Stomach (tissue), 4 donors: ENCODE measurements around the gene GHRL.

Experiments used
- POLR2A ChIP-seq, 4 donors: fragments of 450-650 bp; IDR thresholded peaks; one replicate each; pipeline ENCODE4 v1.6.1; 2016; ENCODE audit warnings: antibody characterized with exemption in 4 of 4, control low read depth in 2 of 4, mild to moderate bottlenecking in 1 of 4, moderate library complexity in 1 of 4
- POLR2AphosphoS5 ChIP-seq, 3 donors: sonication (generic); formaldehyde crosslinking; IDR thresholded peaks; one replicate each; pipeline ENCODE4 v1.6.1; 2016; ENCODE audit warnings: antibody characterized with exemption in 3 of 3
- TF ChIP-seq, protein P1 (sequence below), 7 experiments: fragments of 450-650 bp in 4 of 7; fragments of 200-600 bp in 3 of 7; sonication (generic) in 3 of 7; IDR thresholded peaks; one replicate each; pipeline ENCODE4 v1.5.1; 2016 to 2019; ENCODE audit warnings: antibody characterized with exemption in 7 of 7, control low read depth in 2 of 7, mild to moderate bottlenecking in 1 of 7

DNA sequence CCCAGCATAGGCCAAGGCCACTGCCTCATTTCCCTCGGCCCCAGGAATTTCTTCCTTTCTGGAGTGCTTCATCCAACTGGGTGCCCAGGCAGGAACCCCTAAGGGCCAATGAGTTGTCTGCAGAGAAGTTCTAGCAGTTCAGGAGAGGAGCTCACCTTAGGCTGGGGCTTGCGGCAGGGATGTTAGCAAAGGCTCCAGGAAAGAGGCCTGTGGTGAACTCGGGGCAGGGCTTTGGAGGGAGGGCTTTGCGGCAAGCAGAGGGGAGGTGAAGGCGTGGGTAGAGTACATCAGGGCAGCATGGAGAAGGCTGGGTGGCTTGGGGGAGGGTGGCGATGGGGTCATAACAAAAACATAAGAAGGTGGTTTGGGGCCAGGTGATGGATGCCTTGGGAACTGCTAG is 1.1 kb downstream of the GHRL start:
- no peak for TF ChIP-seq POLR2AphosphoS5 (IDR thresholded peaks at IDR 0.05)
- TF ChIP-seq, protein P1, sequence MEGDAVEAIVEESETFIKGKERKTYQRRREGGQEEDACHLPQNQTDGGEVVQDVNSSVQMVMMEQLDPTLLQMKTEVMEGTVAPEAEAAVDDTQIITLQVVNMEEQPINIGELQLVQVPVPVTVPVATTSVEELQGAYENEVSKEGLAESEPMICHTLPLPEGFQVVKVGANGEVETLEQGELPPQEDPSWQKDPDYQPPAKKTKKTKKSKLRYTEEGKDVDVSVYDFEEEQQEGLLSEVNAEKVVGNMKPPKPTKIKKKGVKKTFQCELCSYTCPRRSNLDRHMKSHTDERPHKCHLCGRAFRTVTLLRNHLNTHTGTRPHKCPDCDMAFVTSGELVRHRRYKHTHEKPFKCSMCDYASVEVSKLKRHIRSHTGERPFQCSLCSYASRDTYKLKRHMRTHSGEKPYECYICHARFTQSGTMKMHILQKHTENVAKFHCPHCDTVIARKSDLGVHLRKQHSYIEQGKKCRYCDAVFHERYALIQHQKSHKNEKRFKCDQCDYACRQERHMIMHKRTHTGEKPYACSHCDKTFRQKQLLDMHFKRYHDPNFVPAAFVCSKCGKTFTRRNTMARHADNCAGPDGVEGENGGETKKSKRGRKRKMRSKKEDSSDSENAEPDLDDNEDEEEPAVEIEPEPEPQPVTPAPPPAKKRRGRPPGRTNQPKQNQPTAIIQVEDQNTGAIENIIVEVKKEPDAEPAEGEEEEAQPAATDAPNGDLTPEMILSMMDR (IDR thresholded peaks at IDR 0.05) = no peak
- TF ChIP-seq POLR2A (IDR thresholded peaks at IDR 0.05) = no peak
